Measurements from ENCODE around the gene PID1. TPM values are rescaled to one million over a fixed set of nuclear protein-coding genes. Genes with fewer than 3 reads are reported as not detected.

Gene PID1
- polyA plus RNA-seq, 1 experiment: 1.8 TPM

- DNase-seq (ENCODE audit: low read depth, low spot score): no peak
- Histone ChIP-seq H3K27me3 (ENCODE audit: control insufficient read depth, insufficient read depth, low read length) (no peaks in the 10 kb centered on the region), H3K9me3 (ENCODE audit: control insufficient read depth, insufficient read depth, low read length) (peaks cover 6% of the 10 kb centered on the region), H3K4me3 (ENCODE audit: low read depth, low read length) (no peak overlapping the region), H3K27ac (ENCODE audit: low read depth, low read length) (no peak overlapping the region)
- ChIA-PET CTCF (no interaction called here), POLR2A (no interaction called here)
- TF ChIP-seq CTCF (IDR thresholded peaks at IDR 0.05; ENCODE audit: low read depth, low read length): no peak
Measured at GRCh38 chr2:229071292-229071976, 199.7 kb downstream of the PID1 start.

GRCh38 chr2:229066121-229066715 is 204.9 kb downstream of the PID1 start:
- POLR2A ChIA-PET: no interaction called here
- CTCF ChIA-PET: no interaction called here
- Histone ChIP-seq H3K9me3 (ENCODE audit: control insufficient read depth, insufficient read depth, low read length) (peaks cover 6% of the 10 kb centered on the region; the same call in 1 of the 2 replicates), H3K27me3 (ENCODE audit: control insufficient read depth, insufficient read depth, low read length) (no peaks in the 10 kb centered on the region), H3K4me3 (ENCODE audit: low read depth, low read length) (no peak overlapping the region), H3K27ac (ENCODE audit: low read depth, low read length) (no peak overlapping the region)
- no peak for TF ChIP-seq CTCF (IDR thresholded peaks at IDR 0.05; ENCODE audit: low read depth, low read length)
- DNase-seq (ENCODE audit: low read depth, low spot score): no peak

- TF ChIP-seq CTCF (IDR thresholded peaks at IDR 0.05; ENCODE audit: low read depth, low read length): no peak
- no peak for DNase-seq (ENCODE audit: low read depth, low spot score)
- CTCF ChIA-PET: no interaction called here
Measured at GRCh38 chr2:229064749-229065148, 206.3 kb downstream of the PID1 start.

GRCh38 chr2:229060147-229060546 is 210.9 kb downstream of the PID1 start:
- no peaks in the 10 kb centered on the region for H3K27me3 ChIP-seq (ENCODE audit: control insufficient read depth, insufficient read depth, low read length)
- H3K27ac ChIP-seq (ENCODE audit: low read depth, low read length): no peak overlapping the region
- no peak for DNase-seq (ENCODE audit: low read depth, low spot score)

More at GRCh38 chr2:229064749-229065148, 206.3 kb downstream of the PID1 start:
- POLR2A ChIA-PET: no interaction called here
- no peak overlapping the region for H3K4me3 ChIP-seq (ENCODE audit: low read depth, low read length)
- H3K27ac ChIP-seq (ENCODE audit: low read depth, low read length): no peak overlapping the region
- peaks cover 6% of the 10 kb centered on the region; the same call in 1 of the 2 replicates for H3K9me3 ChIP-seq (ENCODE audit: control insufficient read depth, insufficient read depth, low read length)
- no peaks in the 10 kb centered on the region for H3K27me3 ChIP-seq (ENCODE audit: control insufficient read depth, insufficient read depth, low read length)

More at GRCh38 chr2:229060147-229060546, 210.9 kb downstream of the PID1 start:
- TF ChIP-seq CTCF (IDR thresholded peaks at IDR 0.05; ENCODE audit: low read depth, low read length): no peak
- ChIA-PET CTCF (no interaction called here), POLR2A (no interaction called here)
- H3K9me3 ChIP-seq (ENCODE audit: control insufficient read depth, insufficient read depth, low read length): no peaks in the 10 kb centered on the region
- H3K4me3 ChIP-seq (ENCODE audit: low read depth, low read length): no peak overlapping the region

Measured in AG04450 (cell line).